ENCODE measurements around the gene LMNA. TPM values are rescaled to one million over a fixed set of nuclear protein-coding genes. Genes with fewer than 3 reads are reported as not detected.

Gene LMNA
- total RNA-seq, 2 experiments from 2014 or later: 6.5 to 14.3 TPM

DNA sequence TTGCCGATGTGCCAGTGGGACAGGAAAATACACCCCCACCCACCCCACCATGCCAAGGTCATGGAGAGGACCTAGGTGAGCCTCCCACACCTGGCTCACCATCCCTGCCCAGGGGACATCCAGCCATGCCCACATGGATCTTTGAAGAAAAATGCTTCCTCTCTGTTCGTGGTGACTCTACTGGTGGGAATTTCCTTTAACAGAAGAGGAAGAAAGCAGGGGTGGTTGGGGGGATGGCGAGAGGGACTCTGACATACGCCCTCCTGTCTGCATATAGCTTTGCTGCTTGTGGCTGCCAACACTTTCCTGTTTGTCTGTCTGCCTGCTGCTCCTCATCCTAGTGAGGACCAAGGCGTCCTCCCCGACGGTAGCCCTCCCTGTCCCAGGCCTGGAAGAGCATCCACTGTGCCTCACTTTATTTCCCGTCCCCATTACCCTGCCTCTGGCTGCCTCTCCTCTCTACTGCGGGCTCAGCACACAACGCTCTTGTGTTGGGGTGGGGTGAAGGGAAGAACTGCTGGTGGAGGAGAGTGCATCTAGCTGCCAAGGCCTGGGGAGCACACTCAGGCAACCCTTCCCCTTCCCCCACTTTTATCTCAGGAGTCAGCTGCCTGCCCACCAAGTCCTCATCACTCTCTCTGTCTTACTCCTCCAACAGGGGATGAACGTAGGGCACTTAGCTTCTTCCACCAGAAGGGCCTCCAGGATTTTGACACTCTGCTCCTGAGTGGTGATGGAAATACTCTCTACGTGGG is 41.4 kb downstream of the LMNA start:
- no peaks in the 10 kb centered on the region for H4K20me1 ChIP-seq (ENCODE audit: insufficient read depth, low read length)
- POLR2A ChIA-PET: interaction anchor here (0.7 to 3.5 kb wide), 5 partner anchors 8 to 178 kb away, joined by 3 to 22 read pairs (median 3); partner anchors contain the start of gene PMF1

DNA sequence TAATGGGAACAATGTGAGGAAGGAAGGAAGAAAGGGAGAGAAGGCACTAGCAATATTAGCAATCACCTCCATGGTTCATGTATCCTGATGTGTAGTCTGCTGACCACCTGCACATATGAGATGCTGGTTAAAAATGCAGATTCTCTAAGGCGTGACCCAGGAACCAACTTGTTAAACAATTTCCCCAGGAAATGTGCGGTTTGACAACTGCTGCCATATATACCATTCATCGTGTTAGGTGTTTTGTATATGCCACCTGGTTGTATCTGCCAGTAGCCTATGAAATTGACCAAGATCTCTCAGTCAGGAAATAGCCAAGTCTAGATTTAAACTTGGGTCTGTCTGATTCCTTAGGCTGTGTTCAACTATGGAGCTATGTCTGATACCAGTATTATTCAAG is 43.0 kb downstream of the LMNA start:
- TF ChIP-seq, protein P1, sequence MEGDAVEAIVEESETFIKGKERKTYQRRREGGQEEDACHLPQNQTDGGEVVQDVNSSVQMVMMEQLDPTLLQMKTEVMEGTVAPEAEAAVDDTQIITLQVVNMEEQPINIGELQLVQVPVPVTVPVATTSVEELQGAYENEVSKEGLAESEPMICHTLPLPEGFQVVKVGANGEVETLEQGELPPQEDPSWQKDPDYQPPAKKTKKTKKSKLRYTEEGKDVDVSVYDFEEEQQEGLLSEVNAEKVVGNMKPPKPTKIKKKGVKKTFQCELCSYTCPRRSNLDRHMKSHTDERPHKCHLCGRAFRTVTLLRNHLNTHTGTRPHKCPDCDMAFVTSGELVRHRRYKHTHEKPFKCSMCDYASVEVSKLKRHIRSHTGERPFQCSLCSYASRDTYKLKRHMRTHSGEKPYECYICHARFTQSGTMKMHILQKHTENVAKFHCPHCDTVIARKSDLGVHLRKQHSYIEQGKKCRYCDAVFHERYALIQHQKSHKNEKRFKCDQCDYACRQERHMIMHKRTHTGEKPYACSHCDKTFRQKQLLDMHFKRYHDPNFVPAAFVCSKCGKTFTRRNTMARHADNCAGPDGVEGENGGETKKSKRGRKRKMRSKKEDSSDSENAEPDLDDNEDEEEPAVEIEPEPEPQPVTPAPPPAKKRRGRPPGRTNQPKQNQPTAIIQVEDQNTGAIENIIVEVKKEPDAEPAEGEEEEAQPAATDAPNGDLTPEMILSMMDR (conservative IDR thresholded peaks at IDR 0.05; ENCODE audit: low read length): no peak
- no peak for TF ChIP-seq EZH2phosphoT487 (IDR thresholded peaks at IDR 0.05; ENCODE audit: borderline replicate concordance, low read depth, low read length)
- ChIA-PET CTCF (ENCODE audit: unreplicated experiment) (interaction anchor here (0.9 kb wide), 1 partner anchor 67 kb away, joined by 3 read pairs; no protein-coding TSS in a partner anchor), POLR2A (interaction anchor here (0.5 to 3.5 kb wide), 6 partner anchors 9 to 160 kb away, joined by 3 to 22 read pairs (median 3); partner anchors contain the start of genes PMF1 and SLC25A44)
- Histone ChIP-seq H3K4me1 (ENCODE audit: insufficient read depth, low read length, poor library complexity, severe bottlenecking) (peaks cover 66% of the 10 kb centered on the region), H3K4me3 (ENCODE audit: low read depth, low read length, poor library complexity, severe bottlenecking) (peak overlapping the region; percentile 78), H2AFZ (ENCODE audit: low read length) (no peak overlapping the region), H4K20me1 (ENCODE audit: insufficient read depth, low read length) (no peaks in the 10 kb centered on the region), H3K36me3 (ENCODE audit: insufficient read depth, low read length) (peaks cover 65% of the 10 kb centered on the region), H3K4me2 (ENCODE audit: low read length) (peak overlapping the region; percentile 85), H3K27ac (ENCODE audit: low read depth, low read length, poor library complexity, severe bottlenecking) (peak overlapping the region; percentile 95), H3K9me3 (ENCODE audit: low read length) (no peaks in the 10 kb centered on the region), H3K9me2 (ENCODE audit: insufficient read depth, low read length) (no peaks in the 10 kb centered on the region), H3K79me2 (ENCODE audit: insufficient read depth, low read depth, low read length) (peaks cover 64% of the 10 kb centered on the region)
- peak; percentile 96 for DNase-seq (ENCODE audit: low spot score)
- intact Hi-C loops (cut with micrococcal nuclease; ENCODE audit: unreplicated experiment): loop anchor here (1.0 to 5.0 kb wide), 4 partner anchors 9 to 345 kb away; partner anchors contain the start of genes MEF2D and PMF1
- BruUV-seq (replicated peaks): no TSS peak

More for the DNA sequence above, 41.4 kb downstream of the LMNA start:
- H2AFZ ChIP-seq (ENCODE audit: low read length): no peak overlapping the region
- TF ChIP-seq EZH2phosphoT487 (IDR thresholded peaks at IDR 0.05; ENCODE audit: borderline replicate concordance, low read depth, low read length): no peak
- TF ChIP-seq, protein P1 (conservative IDR thresholded peaks at IDR 0.05; ENCODE audit: low read length): no peak
- DNase-seq (ENCODE audit: low spot score): peak; percentile 43
- H3K4me1 ChIP-seq (ENCODE audit: insufficient read depth, low read length, poor library complexity, severe bottlenecking): peaks cover 81% of the 10 kb centered on the region
- peak overlapping the region; percentile 78 for H3K4me3 ChIP-seq (ENCODE audit: low read depth, low read length, poor library complexity, severe bottlenecking)
- CTCF ChIA-PET (ENCODE audit: unreplicated experiment): interaction anchor here (0.9 to 1.5 kb wide), 2 partner anchors 9 to 69 kb away, joined by 3 to 4 read pairs; no protein-coding TSS in a partner anchor
- peak overlapping the region; percentile 95 for H3K27ac ChIP-seq (ENCODE audit: low read depth, low read length, poor library complexity, severe bottlenecking)
- peaks cover 51% of the 10 kb centered on the region for H3K36me3 ChIP-seq (ENCODE audit: insufficient read depth, low read length)
- peaks cover 74% of the 10 kb centered on the region for H3K79me2 ChIP-seq (ENCODE audit: insufficient read depth, low read depth, low read length)
- H3K9me2 ChIP-seq (ENCODE audit: insufficient read depth, low read length): no peaks in the 10 kb centered on the region
- no peaks in the 10 kb centered on the region for H3K9me3 ChIP-seq (ENCODE audit: low read length)
- H3K4me2 ChIP-seq (ENCODE audit: low read length): peak overlapping the region; percentile 85
- intact Hi-C loops (cut with micrococcal nuclease; ENCODE audit: unreplicated experiment): loop anchor here (2.0 to 5.0 kb wide), 3 partner anchors 37 to 346 kb away; partner anchors contain the start of genes MEF2D and PMF1
- BruUV-seq (replicated peaks): no TSS peak

Data from OCI-LY7 (cell line).